ENCODE measurements around the gene H2BK1.

Gene H2BK1

GRCh38 chr7:151210087-151210854, at the start of gene H2BK1:
Gene H2BK1, minus strand, starts transcription at chr7:151210488. Its CDS starts 170 bp downstream, at chr7:151210318.
- no peak for TF ChIP-seq GATA2 (IDR thresholded peaks at IDR 0.05; ENCODE audit: low read depth, low read length)
- no peak for TF ChIP-seq GATA3 (IDR thresholded peaks at IDR 0.05; ENCODE audit: low read depth, low read length)

- TF ChIP-seq GATA3 (IDR thresholded peaks at IDR 0.05; ENCODE audit: low read depth, low read length): no peak
- TF ChIP-seq GATA2 (IDR thresholded peaks at IDR 0.05; ENCODE audit: low read depth, low read length): no peak
Measured at GRCh38 chr7:151257990-151258389, 47.7 kb upstream of the H2BK1 start.

- TF ChIP-seq GATA2 (IDR thresholded peaks at IDR 0.05; ENCODE audit: low read depth, low read length): no peak
- no peak for TF ChIP-seq GATA3 (IDR thresholded peaks at IDR 0.05; ENCODE audit: low read depth, low read length)
Measured at GRCh38 chr7:151256410-151257045, 46.2 kb upstream of the H2BK1 start.

GRCh38 chr7:151255390-151255789, 45.1 kb upstream of the H2BK1 start:
- TF ChIP-seq GATA3 (IDR thresholded peaks at IDR 0.05; ENCODE audit: low read depth, low read length) (no peak), GATA2 (IDR thresholded peaks at IDR 0.05; ENCODE audit: low read depth, low read length) (no peak)

- TF ChIP-seq GATA3 (IDR thresholded peaks at IDR 0.05; ENCODE audit: low read depth, low read length) (no peak), GATA2 (IDR thresholded peaks at IDR 0.05; ENCODE audit: low read depth, low read length) (no peak)
Measured at GRCh38 chr7:151254851-151255250, 44.6 kb upstream of the H2BK1 start.

- no peak for TF ChIP-seq GATA2 (IDR thresholded peaks at IDR 0.05; ENCODE audit: low read depth, low read length)
- TF ChIP-seq GATA3 (IDR thresholded peaks at IDR 0.05; ENCODE audit: low read depth, low read length): no peak
Measured at GRCh38 chr7:151254316-151254715, 44.0 kb upstream of the H2BK1 start.

- TF ChIP-seq GATA3 (IDR thresholded peaks at IDR 0.05; ENCODE audit: low read depth, low read length) (no peak), GATA2 (IDR thresholded peaks at IDR 0.05; ENCODE audit: low read depth, low read length) (no peak)
Measured at GRCh38 chr7:151252961-151253711, 42.8 kb upstream of the H2BK1 start.

- TF ChIP-seq GATA2 (IDR thresholded peaks at IDR 0.05; ENCODE audit: low read depth, low read length) (no peak), GATA3 (IDR thresholded peaks at IDR 0.05; ENCODE audit: low read depth, low read length) (no peak)
Measured at GRCh38 chr7:151252561-151252835, 42.2 kb upstream of the H2BK1 start.

GRCh38 chr7:151251689-151252560, 41.6 kb upstream of the H2BK1 start:
- TF ChIP-seq GATA3 (IDR thresholded peaks at IDR 0.05; ENCODE audit: low read depth, low read length) (no peak), GATA2 (IDR thresholded peaks at IDR 0.05; ENCODE audit: low read depth, low read length) (no peak)

- TF ChIP-seq GATA2 (IDR thresholded peaks at IDR 0.05; ENCODE audit: low read depth, low read length) (no peak), GATA3 (IDR thresholded peaks at IDR 0.05; ENCODE audit: low read depth, low read length) (no peak)
Measured at GRCh38 chr7:151251328-151251688, 41.0 kb upstream of the H2BK1 start.

GRCh38 chr7:151250181-151251132, 40.2 kb upstream of the H2BK1 start:
- TF ChIP-seq GATA3 (IDR thresholded peaks at IDR 0.05; ENCODE audit: low read depth, low read length) (no peak), GATA2 (IDR thresholded peaks at IDR 0.05; ENCODE audit: low read depth, low read length) (no peak)

- TF ChIP-seq GATA3 (IDR thresholded peaks at IDR 0.05; ENCODE audit: low read depth, low read length) (no peak), GATA2 (IDR thresholded peaks at IDR 0.05; ENCODE audit: low read depth, low read length) (no peak)
Measured at GRCh38 chr7:151249732-151250072, 39.4 kb upstream of the H2BK1 start.

Measured in SH-SY5Y (cell line).